Neuronal stem cell (in vitro differentiated cells): ENCODE results near the gene MELTF.
"Not testable (repeated sequence)": the region's sequence is repeated elsewhere in the genome, so short reads cannot be mapped to it uniquely, and the experiment has no call there.

ENCODE experiments used
- DNase-seq: peaks from one replicate; pipeline ENCODE4 v3.0.0-alpha.2; 2013; ENCODE audit warnings: low spot score
- H2AFZ ChIP-seq: one replicate; pipeline ENCODE4 v1.6.1; 2013; ENCODE audit warnings: mild to moderate bottlenecking, low read length, inconsistent platforms
- H2AK5ac ChIP-seq: 2 replicates; pipeline ENCODE4 v1.6.1; 2013; ENCODE audit warnings: low read depth, mild to moderate bottlenecking, inconsistent platforms, low read length, moderate library complexity, mixed read lengths
- H2BK120ac ChIP-seq: 2 replicates; pipeline ENCODE4 v1.6.1; 2013; ENCODE audit warnings: low read depth, mild to moderate bottlenecking, inconsistent platforms, low read length, moderate library complexity, mixed read lengths
- H2BK12ac ChIP-seq: one replicate; pipeline ENCODE4 v1.6.1; 2013; ENCODE audit warnings: low read length, inconsistent platforms
- H2BK15ac ChIP-seq: 2 replicates; pipeline ENCODE4 v1.6.1; 2013; ENCODE audit warnings: mild to moderate bottlenecking, low read length, inconsistent platforms, mixed read lengths
- H2BK5ac ChIP-seq: one replicate; pipeline ENCODE4 v1.6.1; 2013; ENCODE audit warnings: inconsistent platforms, mild to moderate bottlenecking, low read length, moderate library complexity
- H3K14ac ChIP-seq: one replicate; pipeline ENCODE4 v1.6.1; 2013; ENCODE audit warnings: low read length, inconsistent platforms
- H3K18ac ChIP-seq: 2 replicates; pipeline ENCODE4 v1.6.1; 2013; ENCODE audit warnings: low read length, inconsistent platforms
- H3K23ac ChIP-seq: 2 replicates; pipeline ENCODE4 v1.6.1; 2013; ENCODE audit warnings: low read depth, mild to moderate bottlenecking, mixed read lengths, low read length, inconsistent platforms; ENCODE audit not compliant: poor library complexity
- H3K27ac ChIP-seq: replicated peaks from 3 replicates; pipeline ENCODE4 v1.5.1; 2013; ENCODE audit warnings: low read length, inconsistent platforms
- H3K27me3 ChIP-seq, 3 experiments: 2 replicates each; pipeline ENCODE4 v1.6.1; 2013; ENCODE audit warnings: low read length in 3 of 3, mild to moderate bottlenecking in 2 of 3, inconsistent platforms in 1 of 3, low read depth in 1 of 3, mixed read lengths in 1 of 3, moderate library complexity in 1 of 3; ENCODE audit not compliant: control insufficient read depth in 3 of 3, insufficient read depth in 3 of 3
- H3K36me3 ChIP-seq, 2 donors: replicated peaks in 1 of 2; 2 replicates each; pipeline ENCODE4 v1.6.1; 2013; ENCODE audit warnings: low read length in 2 of 2; ENCODE audit not compliant: control insufficient read depth in 2 of 2, insufficient read depth in 2 of 2
- H3K4ac ChIP-seq: 2 replicates; pipeline ENCODE4 v1.6.1; 2013; ENCODE audit warnings: inconsistent platforms, mild to moderate bottlenecking, low read length, moderate library complexity
- H3K4me1 ChIP-seq, 2 donors: 1 replicate in 1 of 2; 2 replicates in 1 of 2; pipeline ENCODE4 v1.6.1; 2013; ENCODE audit warnings: low read length in 2 of 2, low read depth in 1 of 2; ENCODE audit not compliant: control insufficient read depth in 2 of 2, insufficient read depth in 1 of 2
- H3K4me2 ChIP-seq: one replicate; pipeline ENCODE4 v1.6.1; 2013; ENCODE audit warnings: mild to moderate bottlenecking, low read length, inconsistent platforms; ENCODE audit not compliant: insufficient read depth, poor library complexity, severe bottlenecking
- H3K4me3 ChIP-seq, 2 donors: 2 replicates each; pipeline ENCODE4 v1.5.1; 2013; ENCODE audit warnings: low read length in 2 of 2, mild to moderate bottlenecking in 2 of 2, inconsistent platforms in 1 of 2, moderate library complexity in 1 of 2
- H3K79me1 ChIP-seq: one replicate; pipeline ENCODE4 v1.6.1; 2013; ENCODE audit warnings: low read depth, mild to moderate bottlenecking, inconsistent platforms, low read length, moderate library complexity
- H3K9ac ChIP-seq: one replicate; pipeline ENCODE4 v1.6.1; 2013; ENCODE audit warnings: mild to moderate bottlenecking, low read depth, low read length, inconsistent platforms; ENCODE audit not compliant: poor library complexity
- H3K9me3 ChIP-seq, 2 donors: replicated peaks in 1 of 2; 2 replicates each; pipeline versions ENCODE3 to v1.6.1; 2013; ENCODE audit warnings: low read length in 2 of 2, mild to moderate bottlenecking in 2 of 2, inconsistent platforms in 1 of 2, low read depth in 1 of 2, mixed read lengths in 1 of 2, moderate library complexity in 1 of 2; ENCODE audit not compliant: control insufficient read depth in 2 of 2, insufficient read depth in 1 of 2
- H4K8ac ChIP-seq: one replicate; pipeline ENCODE4 v1.6.1; 2013; ENCODE audit warnings: low read depth, mild to moderate bottlenecking, inconsistent platforms, low read length, moderate library complexity
- H4K91ac ChIP-seq: one replicate; pipeline ENCODE4 v1.6.1; 2013; ENCODE audit warnings: low read length, low read depth, mild to moderate bottlenecking, inconsistent platforms; ENCODE audit not compliant: poor library complexity
- WGBS, 2 donors: extraction: QIAGEN DNeasy Blood & Tissue Kit; methylation state at CpG; one replicate each; pipeline ENCODE4 v1.1.7; 2013; ENCODE audit warnings: missing lambda C conversion rate in 2 of 2, mixed read lengths in 1 of 2; ENCODE audit not compliant: insufficient read length in 2 of 2, insufficient replicate concordance in 1 of 2; ENCODE audit errors: extremely low coverage in 2 of 2; 5-methylcytosine and 5-hydroxymethylcytosine counted together

The MELTF gene

DNA sequence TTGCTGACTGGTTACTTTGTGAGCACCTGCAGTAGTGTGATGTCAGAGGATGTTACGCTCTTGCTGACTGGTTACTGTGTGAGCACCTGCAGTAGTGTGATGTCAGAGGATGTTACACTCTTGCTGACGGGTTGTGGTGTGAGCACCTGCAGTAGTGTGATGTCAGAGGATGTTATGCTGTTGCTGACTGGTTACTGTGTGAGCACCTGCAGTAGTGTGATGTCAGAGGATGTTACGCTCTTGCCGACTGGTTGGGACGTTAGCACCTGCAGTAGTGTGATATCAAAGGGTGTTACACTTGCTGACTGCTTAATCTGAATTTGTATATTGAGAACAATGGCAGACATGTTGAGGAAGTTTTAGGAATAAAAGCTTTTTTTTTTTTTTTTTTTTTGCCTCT, 5.2 kb upstream of the MELTF start:
- H3K18ac ChIP-seq = peak overlapping the region; percentile 48
- H2AFZ ChIP-seq, H3K23ac ChIP-seq, H2BK5ac ChIP-seq, H4K91ac ChIP-seq, H3K27ac ChIP-seq, H3K4me3 ChIP-seq, H3K14ac ChIP-seq, H2BK12ac ChIP-seq, H3K79me1 ChIP-seq, H2BK15ac ChIP-seq, H3K4ac ChIP-seq, H3K4me2 ChIP-seq, H3K27me3 ChIP-seq, H3K36me3 ChIP-seq, H3K9ac ChIP-seq, H3K4me1 ChIP-seq, H3K9me3 ChIP-seq, DNase-seq, H2AK5ac ChIP-seq, H2BK120ac ChIP-seq: not testable (repeated sequence)
- H4K8ac ChIP-seq = peak overlapping the region; percentile 43
- WGBS, 2 donors = no CpG with 5 or more reads among the region's 5 CpGs

DNA sequence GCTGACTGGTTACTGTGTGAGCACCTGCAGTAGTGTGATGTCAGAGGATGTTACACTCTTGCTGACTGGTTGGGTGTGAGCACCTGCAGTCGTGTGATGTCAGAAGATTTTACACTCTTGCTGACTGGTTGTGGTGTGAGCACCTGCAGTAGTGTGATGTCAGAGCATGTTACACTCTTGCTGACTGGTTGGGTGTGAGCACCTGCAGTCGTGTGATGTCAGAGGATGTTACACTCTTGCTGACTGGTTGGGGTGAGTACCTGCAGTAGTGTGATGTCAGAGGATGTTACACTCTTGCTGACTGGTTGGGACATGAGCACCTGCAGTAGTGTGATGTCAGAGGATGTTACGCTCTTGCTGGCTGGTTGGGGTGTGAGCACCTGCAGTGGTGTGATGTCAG, 4.1 kb upstream of the MELTF start:
- H4K91ac ChIP-seq, H2BK12ac ChIP-seq, H3K18ac ChIP-seq, H3K9ac ChIP-seq, H2BK5ac ChIP-seq, H2AFZ ChIP-seq, H3K4me2 ChIP-seq, H3K79me1 ChIP-seq, H3K9me3 ChIP-seq, H3K4ac ChIP-seq, H2BK120ac ChIP-seq, DNase-seq, H2BK15ac ChIP-seq, H3K4me1 ChIP-seq, H4K8ac ChIP-seq, H3K27ac ChIP-seq, H3K4me3 ChIP-seq, H3K14ac ChIP-seq, H3K36me3 ChIP-seq, H3K23ac ChIP-seq, H2AK5ac ChIP-seq: not testable (repeated sequence)
- peaks cover 5 to 15% (median 8%) of the 10 kb centered on the region in 3 experiments for H3K27me3 ChIP-seq
- WGBS, 2 donors = no CpG with 5 or more reads among the region's 3 CpGs

DNA sequence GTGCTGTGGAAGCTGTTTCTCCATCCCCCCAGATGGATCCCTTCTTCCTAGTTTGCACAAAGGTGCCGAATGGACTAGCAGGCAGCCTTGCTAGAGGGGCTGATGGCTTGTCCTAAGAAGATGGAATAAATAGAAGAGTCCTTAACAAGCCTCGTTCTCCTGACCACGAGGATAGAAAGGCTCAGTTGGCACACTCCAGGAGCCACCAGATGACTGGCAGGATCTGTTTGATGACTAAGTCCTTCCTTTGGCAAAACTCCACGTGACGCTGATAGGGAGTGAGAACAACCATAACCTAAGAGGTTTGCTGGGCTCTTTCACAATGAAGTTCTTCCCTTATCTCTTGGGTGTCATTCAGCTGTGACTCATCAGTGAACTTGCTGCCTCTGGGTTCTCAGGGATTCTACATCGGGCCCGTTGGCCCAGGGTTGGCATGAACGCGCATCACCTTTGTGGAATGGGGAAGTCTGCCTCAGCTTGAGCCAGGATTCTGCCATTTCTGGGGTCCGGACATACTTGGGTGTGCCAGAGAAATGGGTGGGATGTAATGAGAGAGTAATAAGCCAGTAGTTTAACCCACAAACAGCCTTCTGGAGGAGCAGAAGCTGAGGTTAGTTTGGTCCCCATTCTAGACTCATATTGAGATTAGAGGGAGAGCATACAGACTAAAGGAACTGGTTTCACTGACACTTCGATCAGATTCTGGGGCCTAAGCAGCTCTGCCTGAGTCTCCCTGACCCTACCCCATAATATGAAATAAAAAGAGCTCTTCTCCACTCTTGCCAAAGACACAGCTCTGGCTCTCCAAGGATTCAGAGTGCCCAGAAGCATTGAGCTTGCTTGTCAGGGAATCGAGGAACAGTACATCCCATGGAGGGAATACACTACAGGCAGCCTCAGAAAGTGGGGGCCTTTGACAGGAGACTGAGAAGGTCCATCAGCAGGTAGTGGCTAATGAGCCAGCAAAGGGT, 2.0 kb upstream of the MELTF start:
- Histone ChIP-seq H3K4me2 (no peak overlapping the region), H2AK5ac (no peak overlapping the region), H3K4me1 (peaks cover 0 to 3% of the 10 kb centered on the region in 2 donors), H2BK5ac (no peak overlapping the region), H2BK15ac (no peak overlapping the region), H3K36me3 (no peaks in the 10 kb centered on the region), H3K23ac (no peak overlapping the region), H4K91ac (no peak overlapping the region), H3K4ac (no peak overlapping the region), H3K4me3 (no peak overlapping the region), H4K8ac (no peak overlapping the region), H3K27me3 (peaks cover 5 to 35% (median 13%) of the 10 kb centered on the region in 3 experiments), H2BK120ac (no peak overlapping the region), H2AFZ (no peak overlapping the region), H3K9ac (no peak overlapping the region), H3K14ac (no peak overlapping the region), H3K18ac (no peak overlapping the region), H3K79me1 (no peaks in the 10 kb centered on the region), H3K9me3 (no peaks in the 10 kb centered on the region), H3K27ac (no peak overlapping the region), H2BK12ac (no peak overlapping the region)
- no CpG with 5 or more reads among the region's 12 CpGs for WGBS, 2 donors
- no peak for DNase-seq
